B cell (primary cell): ENCODE measurements around the gene FBXW5. TPM values are rescaled to one million over a fixed set of nuclear protein-coding genes. Genes with fewer than 3 reads are reported as not detected.

Experiments
- ATAC-seq: fragments of 200-7000 bp; cut with Tn5 transposase; one replicate; pipeline ENCODE4 v1.10.0; 2021; ENCODE audit warnings: low read depth, mild to moderate bottlenecking, moderate number of reproducible peaks, moderate library complexity
- CTCF ChIA-PET: fragments of 350-600 bp; sonication (Branson Sonifier 250); formaldehyde crosslinking; loops from one replicate; lab custom pipeline; 2021; ENCODE audit warnings: antibody characterized with exemption, inconsistent platforms; lab: Charles Lee
- POLR2A ChIA-PET: fragments of 350-600 bp; sonication (Branson Sonifier 250); formaldehyde crosslinking; loops from one replicate; lab custom pipeline; 2021; ENCODE audit warnings: antibody characterized with exemption; lab: Charles Lee
- DNase-seq: peaks from one replicate; pipeline ENCODE4 v3.0.0; 2013
- H2AFZ ChIP-seq: 2 replicates; pipeline ENCODE4 v1.6.1; 2012; ENCODE audit warnings: mild to moderate bottlenecking, low read depth, low read length; ENCODE audit not compliant: insufficient read depth, poor library complexity, severe bottlenecking
- H3K27ac ChIP-seq, 2 donors: 1 replicate in 1 of 2; 2 replicates in 1 of 2; pipeline ENCODE4 v1.5.1; 2012 to 2013; ENCODE audit warnings: low read length in 2 of 2, mild to moderate bottlenecking in 2 of 2, moderate library complexity in 1 of 2
- H3K27me3 ChIP-seq, 4 experiments: fragments of 200-600 bp in 1 of 4; sonication (generic) in 1 of 4; replicated peaks in 1 of 4; 1 replicate in 2 of 4; 2 replicates in 2 of 4; pipeline versions ENCODE4 v1.6.1 to v1.7.0; 2013 to 2016; ENCODE audit warnings: low read length in 3 of 4, mild to moderate bottlenecking in 2 of 4, mixed read lengths in 1 of 4, moderate library complexity in 1 of 4; ENCODE audit not compliant: insufficient read depth in 4 of 4, control insufficient read depth in 3 of 4; ENCODE audit errors: control extremely low read depth in 1 of 4
- H3K36me3 ChIP-seq, 2 experiments: replicated peaks in 1 of 2; 1 replicate in 1 of 2; 2 replicates in 1 of 2; pipeline versions ENCODE4 v1.6.1 to v1.7.1; 2013; ENCODE audit warnings: low read length in 1 of 2; ENCODE audit not compliant: insufficient read depth in 2 of 2, control insufficient read depth in 1 of 2; ENCODE audit errors: control extremely low read depth in 1 of 2, extremely low read depth in 1 of 2
- H3K4me1 ChIP-seq, 2 donors: fragments of 200-600 bp in 1 of 2; sonication (generic) in 1 of 2; 1 replicate in 1 of 2; 2 replicates in 1 of 2; pipeline versions ENCODE4 v1.5.1 to v1.6.1; 2013 to 2017; ENCODE audit warnings: low read length in 2 of 2; ENCODE audit not compliant: control insufficient read depth in 2 of 2, insufficient read depth in 2 of 2
- H3K4me2 ChIP-seq: replicated peaks from 2 replicates; pipeline ENCODE3; 2012; ENCODE audit warnings: mild to moderate bottlenecking, low read depth, low read length; ENCODE audit not compliant: poor library complexity, severe bottlenecking
- H3K4me3 ChIP-seq, 5 experiments: fragments of 200-600 bp in 1 of 5; sonication (generic) in 1 of 5; 1 replicate in 3 of 5; 2 replicates in 2 of 5; pipeline versions ENCODE4 v1.5.1 to v1.7.0; 2011 to 2016; ENCODE audit warnings: low read length in 4 of 5, mild to moderate bottlenecking in 4 of 5, low read depth in 2 of 5, control low read depth in 1 of 5, moderate library complexity in 1 of 5; ENCODE audit not compliant: insufficient read depth in 1 of 5; ENCODE audit errors: control extremely low read depth in 1 of 5, extremely low read depth in 1 of 5
- H3K79me2 ChIP-seq: fragments of 200-600 bp; sonication (generic); one replicate; pipeline ENCODE4 v1.6.0; 2016; ENCODE audit warnings: low read length; ENCODE audit not compliant: control insufficient read depth, insufficient read depth
- H3K9ac ChIP-seq: fragments of 200-600 bp; sonication (generic); 2 replicates; pipeline ENCODE4 v1.6.1; 2017; ENCODE audit warnings: mild to moderate bottlenecking, low read length, moderate library complexity
- H3K9me3 ChIP-seq, 3 donors: one replicate each; pipeline versions ENCODE4 v1.6.1 to v1.7.1; 2013; ENCODE audit warnings: low read length in 2 of 3; ENCODE audit not compliant: control insufficient read depth in 2 of 3, insufficient read depth in 1 of 3; ENCODE audit errors: control extremely low read depth in 1 of 3
- H4K20me1 ChIP-seq: 2 replicates; pipeline ENCODE4 v1.6.0; 2012; ENCODE audit warnings: mild to moderate bottlenecking, low read length; ENCODE audit not compliant: insufficient read depth, control insufficient read depth, poor library complexity, severe bottlenecking
- H3K27ac Mint-ChIP-seq: one replicate; pipeline ENCODE4 v1.8.0; 2021; ENCODE audit warnings: mixed read lengths
- H3K27me3 Mint-ChIP-seq: one replicate; pipeline ENCODE4 v1.8.0; 2021; ENCODE audit warnings: mixed read lengths
- H3K4me1 Mint-ChIP-seq: one replicate; pipeline ENCODE4 v1.8.0; 2021; ENCODE audit warnings: mixed read lengths
- H3K4me3 Mint-ChIP-seq: one replicate; pipeline ENCODE4 v1.8.0; 2021; ENCODE audit warnings: mixed read lengths
- H3K9me3 Mint-ChIP-seq: one replicate; pipeline ENCODE4 v1.8.0; 2022; ENCODE audit warnings: mixed read lengths; ENCODE audit not compliant: insufficient read depth
- EZH2 ChIP-seq: IDR thresholded peaks from 2 replicates; pipeline ENCODE4 v1.6.1; 2012; ENCODE audit warnings: borderline replicate concordance, low read depth, mild to moderate bottlenecking, moderate library complexity, low read length; ENCODE audit not compliant: insufficient read depth, poor library complexity, severe bottlenecking
- WGBS: methylation state at CpG from one replicate; pipeline ENCODE4 v1.1.5; 2013; ENCODE audit warnings: missing lambda C conversion rate; ENCODE audit not compliant: insufficient coverage; 5-methylcytosine and 5-hydroxymethylcytosine counted together
- intact Hi-C: fragments of 100-400 bp; cut with micrococcal nuclease; formaldehyde crosslinking; loops from one replicate; pipeline ENCODE4 v1.10.0; 2022
- polyA plus RNA-seq: library from polyadenylated mRNA; depleted of rRNA; stranded (reverse); fragments of >200 nt; gene quantifications from 2 replicates; pipeline ENCODE4 v1.2.3, GENCODE V29; 2012
- total RNA-seq, 2 donors: library from RNA; stranded (reverse); fragments of 120-200 nt in 1 of 2; gene quantifications; 1 replicate in 1 of 2; 2 replicates in 1 of 2; pipeline versions ENCODE4 v1.2.3 to v1.2.4, GENCODE V29; 2013 to 2022
- TF ChIP-seq, protein P1 (sequence below): fragments of 200-600 bp; IDR thresholded peaks from one replicate; pipeline ENCODE4 v1.8.0; 2022; ENCODE audit warnings: antibody characterized with exemption, mild to moderate bottlenecking

The FBXW5 gene
- total and polyA plus RNA-seq, 2 donors (not counting 1 experiment from before 2014, with no cell fraction given): 99.6 to 195 TPM

- Mint-ChIP-seq H3K27ac (no peak overlapping the region), H3K4me1 (peaks cover 5% of the 10 kb centered on the region), H3K9me3 (no peaks in the 10 kb centered on the region), H3K4me3 (peak overlapping the region; percentile 55), H3K27me3 (peaks cover 12% of the 10 kb centered on the region)
- H4K20me1 ChIP-seq: no peaks in the 10 kb centered on the region
- peak overlapping the region; percentile 77 for H3K4me2 ChIP-seq
- no peak for ATAC-seq
- H3K36me3 ChIP-seq: no peaks in the 10 kb centered on the region
- no peak overlapping the region for H3K27ac ChIP-seq
- peaks cover 3 to 5% of the 10 kb centered on the region in 2 donors for H3K4me1 ChIP-seq
- peak overlapping the region in 3 of 5 experiments; percentile 2 to 29 (median 14) for H3K4me3 ChIP-seq
- TF ChIP-seq, protein P1, sequence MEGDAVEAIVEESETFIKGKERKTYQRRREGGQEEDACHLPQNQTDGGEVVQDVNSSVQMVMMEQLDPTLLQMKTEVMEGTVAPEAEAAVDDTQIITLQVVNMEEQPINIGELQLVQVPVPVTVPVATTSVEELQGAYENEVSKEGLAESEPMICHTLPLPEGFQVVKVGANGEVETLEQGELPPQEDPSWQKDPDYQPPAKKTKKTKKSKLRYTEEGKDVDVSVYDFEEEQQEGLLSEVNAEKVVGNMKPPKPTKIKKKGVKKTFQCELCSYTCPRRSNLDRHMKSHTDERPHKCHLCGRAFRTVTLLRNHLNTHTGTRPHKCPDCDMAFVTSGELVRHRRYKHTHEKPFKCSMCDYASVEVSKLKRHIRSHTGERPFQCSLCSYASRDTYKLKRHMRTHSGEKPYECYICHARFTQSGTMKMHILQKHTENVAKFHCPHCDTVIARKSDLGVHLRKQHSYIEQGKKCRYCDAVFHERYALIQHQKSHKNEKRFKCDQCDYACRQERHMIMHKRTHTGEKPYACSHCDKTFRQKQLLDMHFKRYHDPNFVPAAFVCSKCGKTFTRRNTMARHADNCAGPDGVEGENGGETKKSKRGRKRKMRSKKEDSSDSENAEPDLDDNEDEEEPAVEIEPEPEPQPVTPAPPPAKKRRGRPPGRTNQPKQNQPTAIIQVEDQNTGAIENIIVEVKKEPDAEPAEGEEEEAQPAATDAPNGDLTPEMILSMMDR: no peak
- TF ChIP-seq EZH2: no peak
- CTCF ChIA-PET: no interaction called here
- no peaks in the 10 kb centered on the region for H3K79me2 ChIP-seq
- H2AFZ ChIP-seq: peak overlapping the region; percentile 22
- POLR2A ChIA-PET: interaction anchor here (0.9 to 1.1 kb wide), 2 partner anchors 15 to 92 kb away, joined by 3 to 4 read pairs; partner anchors contain the start of gene PAXX
- 49% methylated on average over 32 of the region's 33 CpGs for WGBS
- H3K9me3 ChIP-seq: peaks cover 0 to 13% (median 0%) of the 10 kb centered on the region in 3 donors
- H3K9ac ChIP-seq: no peak overlapping the region
- H3K27me3 ChIP-seq: peaks cover 0 to 54% (median 8%) of the 10 kb centered on the region in 4 experiments
- intact Hi-C loops: no loop called here
- DNase-seq: no peak
Observed at GRCh38 chr9:136977649-136978072, 33.1 kb upstream of the FBXW5 start.

- DNase-seq (no peak), ATAC-seq (no peak)
- no peak for TF ChIP-seq EZH2
- TF ChIP-seq, protein P1: no peak
- Mint-ChIP-seq H3K27me3 (peaks cover 12% of the 10 kb centered on the region), H3K9me3 (no peaks in the 10 kb centered on the region), H3K4me1 (peaks cover 5% of the 10 kb centered on the region), H3K4me3 (peak within 1 kb of the TSS; percentile 55), H3K27ac (no peak within 1 kb of the TSS)
- peak within 1 kb of the TSS in 3 of 5 experiments; percentile 2 to 29 (median 14) for H3K4me3 ChIP-seq
- H4K20me1 ChIP-seq: no peaks in the 10 kb centered on the region
- no peaks in the 10 kb centered on the region for H3K79me2 ChIP-seq
- WGBS: 86% methylated on average over 10 of the region's 10 CpGs
- no peak within 1 kb of the TSS for H3K27ac ChIP-seq
- POLR2A ChIA-PET: no interaction called here
- intact Hi-C loops: no loop called here
- H2AFZ ChIP-seq: peak within 1 kb of the TSS; percentile 22
- peaks cover 0 to 13% (median 0%) of the 10 kb centered on the region in 3 donors for H3K9me3 ChIP-seq
- peak within 1 kb of the TSS; percentile 77 for H3K4me2 ChIP-seq
- no peak within 1 kb of the TSS for H3K9ac ChIP-seq
- peaks cover 0 to 50% (median 8%) of the 10 kb centered on the region in 4 experiments for H3K27me3 ChIP-seq
- peaks cover 3 to 5% of the 10 kb centered on the region in 2 donors for H3K4me1 ChIP-seq
- no peaks in the 10 kb centered on the region for H3K36me3 ChIP-seq
- CTCF ChIA-PET: interaction anchor here (1.4 kb wide), 1 partner anchor 69 kb away, joined by 3 read pairs; the partner anchor contains the start of gene NPDC1
Observed at GRCh38 chr9:136977223-136977622, 32.7 kb upstream of the FBXW5 start, which contains the start of gene PTGDS. Gene PTGDS, plus strand, starts transcription at chr9:136977504. Its CDS starts 75 bp downstream, at chr9:136977579.
